A673 (cell line): Measurements from ENCODE around the gene SLC22A12. TPM values are rescaled to one million over a fixed set of nuclear protein-coding genes. Genes with fewer than 3 reads are reported as not detected.

ENCODE experiments used
- BruUV-seq: library from RNA; stranded (reverse); fragments of 400-500 nt; replicated peaks from 2 replicates; lab custom pipeline; 2021; lab: Mats Ljungman, UMichigan
- CTCF ChIA-PET: fragments of 300-600 bp; sonication (Branson Sonifier 250); formaldehyde crosslinking; loops from one replicate; lab custom pipeline; 2022; ENCODE audit warnings: antibody characterized with exemption; lab: Charles Lee
- POLR2A ChIA-PET: fragments of 300-600 bp; sonication (Branson Sonifier 250); formaldehyde crosslinking; loops from one replicate; lab custom pipeline; 2022; ENCODE audit warnings: antibody characterized with exemption; ENCODE audit not compliant: low non-redundant PET; lab: Charles Lee
- DNase-seq: peaks from one replicate; pipeline ENCODE4 v3.0.0-alpha.2; 2015; ENCODE audit warnings: low spot score
- H3K27ac ChIP-seq: fragments of 200-600 bp; sonication (generic); 2 replicates; pipeline ENCODE4 v1.5.1; 2016; ENCODE audit warnings: mixed run types, low read depth, mild to moderate bottlenecking, mixed read lengths, antibody characterized with exemption, low read length; ENCODE audit not compliant: poor library complexity, severe bottlenecking
- H3K27me3 ChIP-seq: fragments of 200-600 bp; sonication (generic); replicated peaks from 2 replicates; pipeline ENCODE4 v1.6.1; 2017; ENCODE audit warnings: mixed run types, low read depth, mild to moderate bottlenecking, mixed read lengths, antibody characterized with exemption, low read length; ENCODE audit not compliant: insufficient read depth, poor library complexity
- H3K36me3 ChIP-seq: fragments of 200-600 bp; sonication (generic); 2 replicates; pipeline ENCODE4 v1.6.1; 2016; ENCODE audit warnings: mixed run types, mild to moderate bottlenecking, mixed read lengths, antibody characterized with exemption, low read length; ENCODE audit not compliant: insufficient read depth, poor library complexity, severe bottlenecking
- H3K4me1 ChIP-seq: fragments of 200-600 bp; sonication (generic); 2 replicates; pipeline ENCODE4 v1.6.1; 2017; ENCODE audit warnings: mixed run types, mild to moderate bottlenecking, mixed read lengths, antibody characterized with exemption, low read length; ENCODE audit not compliant: insufficient read depth, poor library complexity, severe bottlenecking
- H3K4me3 ChIP-seq: fragments of 200-600 bp; sonication (generic); 2 replicates; pipeline ENCODE4 v1.5.1; 2016; ENCODE audit warnings: low read depth, mixed run types, mild to moderate bottlenecking, mixed read lengths, low read length; ENCODE audit not compliant: poor library complexity, severe bottlenecking
- H3K9me3 ChIP-seq: fragments of 200-600 bp; sonication (generic); 2 replicates; pipeline ENCODE4 v1.6.1; 2016; ENCODE audit warnings: mixed run types, low read depth, mild to moderate bottlenecking, mixed read lengths, antibody characterized with exemption, low read length; ENCODE audit not compliant: poor library complexity, severe bottlenecking
- CTCF ChIP-seq: fragments of 300-800, 200-600 bp; sonication (generic); conservative IDR thresholded peaks from 2 replicates; pipeline ENCODE4 v1.5.1; 2017; ENCODE audit warnings: low read depth, mild to moderate bottlenecking, antibody characterized with exemption, low read length, moderate library complexity, mixed read lengths
- EZH2 ChIP-seq: fragments of 200-600 bp; sonication (generic); IDR thresholded peaks from 2 replicates; pipeline ENCODE4 v1.6.1; 2017; ENCODE audit warnings: borderline replicate concordance, low read depth, mild to moderate bottlenecking, mixed read lengths, antibody characterized with exemption, low read length; ENCODE audit not compliant: poor library complexity, severe bottlenecking
- intact Hi-C: fragments of 100-400 bp; cut with micrococcal nuclease; formaldehyde crosslinking; loops from one replicate; pipeline ENCODE4 v1.10.0; 2022; ENCODE audit not compliant: unreplicated experiment
- total RNA-seq: library from RNA; stranded (reverse); gene quantifications from 2 replicates; pipeline ENCODE4 v1.2.3, GENCODE V29; 2021

SLC22A12 gene
- total RNA-seq, 1 experiment from 2014 or later: not detected

DNA sequence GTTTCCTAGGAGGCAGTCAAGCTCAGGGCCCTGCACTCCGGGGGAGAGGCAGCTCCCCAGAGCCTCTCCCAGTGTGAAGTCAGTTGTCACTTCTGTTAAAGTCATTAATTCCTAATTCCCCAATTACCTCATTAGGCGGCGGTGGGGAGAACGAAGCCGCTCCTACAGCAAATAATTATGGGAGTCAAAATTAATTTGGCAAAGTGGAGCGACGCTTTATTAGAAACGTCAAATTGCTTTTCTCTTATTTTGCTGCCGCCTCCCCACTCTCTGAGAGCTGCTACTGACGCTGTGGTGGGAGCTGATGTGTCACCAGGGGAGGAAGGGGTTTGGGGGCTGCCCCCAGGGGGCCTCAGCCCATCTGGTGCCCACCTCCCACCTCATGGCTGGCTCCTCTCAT, 41.6 kb downstream of the SLC22A12 start:
- intact Hi-C loops: no loop called here
- POLR2A ChIA-PET: no interaction called here
- Histone ChIP-seq H3K27me3 (no peaks in the 10 kb centered on the region), H3K27ac (no peak overlapping the region), H3K4me3 (no peak overlapping the region), H3K36me3 (no peaks in the 10 kb centered on the region), H3K4me1 (peaks cover 11% of the 10 kb centered on the region), H3K9me3 (no peaks in the 10 kb centered on the region)
- BruUV-seq: no TSS peak
- no peak for TF ChIP-seq CTCF
- no peak for TF ChIP-seq EZH2
- CTCF ChIA-PET: no interaction called here
- no peak for DNase-seq

DNA sequence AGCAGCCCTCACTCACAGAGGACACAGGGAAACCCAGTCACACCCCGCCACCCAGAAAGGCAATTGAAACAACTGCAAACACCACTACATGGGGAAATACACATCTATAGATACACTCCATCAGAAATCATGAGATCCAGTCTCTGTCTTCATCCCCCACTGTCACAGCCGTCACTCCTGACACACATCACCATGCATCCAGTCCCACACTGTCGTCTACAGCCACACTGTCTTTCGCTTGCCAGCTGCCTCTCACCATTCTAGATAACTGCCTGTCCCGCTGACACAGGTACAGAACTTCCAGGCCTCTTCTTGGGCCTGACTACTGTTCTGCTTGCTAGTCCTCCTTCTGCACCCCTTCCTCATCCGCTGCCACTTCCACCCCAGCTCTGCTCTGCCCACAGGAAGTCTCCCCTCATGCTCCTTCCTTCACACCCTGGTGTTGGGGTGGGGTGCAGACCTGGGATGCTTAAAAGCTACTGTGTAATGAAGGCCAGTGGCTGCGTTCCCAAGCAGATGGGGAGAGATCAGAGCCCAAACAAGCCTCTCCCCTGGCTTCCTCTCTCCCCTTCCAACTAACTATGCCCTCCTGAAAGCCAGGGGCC, 42.6 kb downstream of the SLC22A12 start:
- intact Hi-C loops: no loop called here
- CTCF ChIA-PET: no interaction called here
- BruUV-seq: no TSS peak
- Histone ChIP-seq H3K9me3 (no peaks in the 10 kb centered on the region), H3K27me3 (no peaks in the 10 kb centered on the region), H3K27ac (no peak overlapping the region), H3K4me1 (peaks cover 19% of the 10 kb centered on the region), H3K4me3 (no peak overlapping the region), H3K36me3 (no peaks in the 10 kb centered on the region)
- TF ChIP-seq EZH2 (no peak), CTCF (no peak)
- POLR2A ChIA-PET: no interaction called here
- DNase-seq: no peak

- H3K27ac ChIP-seq: no peak overlapping the region
- no peaks in the 10 kb centered on the region for H3K9me3 ChIP-seq
- BruUV-seq: no TSS peak
- ChIA-PET POLR2A (no interaction called here), CTCF (no interaction called here)
- intact Hi-C loops: no loop called here
- TF ChIP-seq EZH2 (no peak), CTCF (no peak)
- H3K4me1 ChIP-seq: peaks cover 19% of the 10 kb centered on the region
- H3K36me3 ChIP-seq: no peaks in the 10 kb centered on the region
- no peak for DNase-seq
- no peak overlapping the region for H3K4me3 ChIP-seq
- peaks cover 36% of the 10 kb centered on the region for H3K27me3 ChIP-seq
These were observed 46.5 kb downstream of the SLC22A12 start for GRCh38 chr11:64637334-64638017.
